DMS 273 (cell line): ENCODE results near the gene PDE8B.
A peak's percentile ranks its signal among the peaks of the same experiment; 100 is the strongest.

Experiments used
- DNase-seq: peaks from one replicate; lab custom pipeline; 2025; ENCODE audit not compliant: unreplicated experiment; lab: John Stamatoyannopoulos, UW

The PDE8B gene

GRCh38 chr5:77282337-77283027 is 72.0 kb downstream of the PDE8B start:
- peak; percentile 23 for DNase-seq

GRCh38 chr5:77285251-77285841 is 74.9 kb downstream of the PDE8B start:
- no peak for DNase-seq

- DNase-seq: no peak
Observed at GRCh38 chr5:77292026-77292757, 81.7 kb downstream of the PDE8B start.

- no peak for DNase-seq
Observed at GRCh38 chr5:77294185-77294584, 83.7 kb downstream of the PDE8B start.

GRCh38 chr5:77295863-77296378 is 85.4 kb downstream of the PDE8B start:
- no peak for DNase-seq

- DNase-seq: no peak
Observed at GRCh38 chr5:77298146-77298545, 87.7 kb downstream of the PDE8B start.

GRCh38 chr5:77300451-77300850 is 90.0 kb downstream of the PDE8B start:
- no peak for DNase-seq

GRCh38 chr5:77301447-77301883 is 91.0 kb downstream of the PDE8B start:
- no peak for DNase-seq

- no peak for DNase-seq
Observed at GRCh38 chr5:77302247-77302646, 91.8 kb downstream of the PDE8B start.

- DNase-seq: no peak
Observed at GRCh38 chr5:77302653-77303052, 92.2 kb downstream of the PDE8B start.

- DNase-seq: no peak
Observed at GRCh38 chr5:77304388-77304787, 93.9 kb downstream of the PDE8B start.

- no peak for DNase-seq
Observed at GRCh38 chr5:77305222-77305846, 94.9 kb downstream of the PDE8B start.

- peak; percentile 14 for DNase-seq
Observed at GRCh38 chr5:77305956-77306355, 95.5 kb downstream of the PDE8B start.

GRCh38 chr5:77306531-77306930 is 96.1 kb downstream of the PDE8B start:
- no peak for DNase-seq

- no peak for DNase-seq
Observed at GRCh38 chr5:77308154-77308960, 97.9 kb downstream of the PDE8B start.

GRCh38 chr5:77309140-77309539 is 98.7 kb downstream of the PDE8B start:
- DNase-seq: no peak

- no peak for DNase-seq
Observed at GRCh38 chr5:77310494-77311213, 100.2 kb downstream of the PDE8B start.

GRCh38 chr5:77311214-77311571 is 100.7 kb downstream of the PDE8B start:
- DNase-seq: peak; percentile 30

- no peak for DNase-seq
Observed at GRCh38 chr5:77312413-77312812, 101.9 kb downstream of the PDE8B start.
